DOHH2 (cell line): ENCODE measurements around the gene PTBP3.
"Not testable (repeated sequence)": the region's sequence is repeated elsewhere in the genome, so short reads cannot be mapped to it uniquely, and the experiment has no call there.

Experiments used
- H3F3A ChIP-seq: fragments of 200-600 bp; sonication (generic), shearing (Covaris generic); 2 replicates; pipeline ENCODE4 v1.6.0; 2016; ENCODE audit warnings: antibody characterized with exemption, mild to moderate bottlenecking; ENCODE audit not compliant: control insufficient read depth, insufficient read depth
- H3K27ac ChIP-seq: fragments of 200-600 bp; sonication (generic); 2 replicates; pipeline ENCODE4 v1.5.1; 2014; ENCODE audit warnings: low read depth, mild to moderate bottlenecking, low read length, moderate library complexity
- H3K27me3 ChIP-seq: fragments of 200-600 bp; sonication (generic); 2 replicates; pipeline ENCODE4 v1.6.1; 2014; ENCODE audit warnings: mild to moderate bottlenecking, low read length, mixed read lengths; ENCODE audit not compliant: control insufficient read depth
- H3K36me3 ChIP-seq: fragments of 200-600 bp; sonication (generic); 2 replicates; pipeline ENCODE4 v1.6.1; 2014; ENCODE audit warnings: mild to moderate bottlenecking, low read length, moderate library complexity, mixed read lengths; ENCODE audit not compliant: control insufficient read depth
- H3K4me1 ChIP-seq: fragments of 200-600 bp; sonication (generic); 2 replicates; pipeline ENCODE4 v1.6.1; 2014; ENCODE audit warnings: mild to moderate bottlenecking, low read length, mixed read lengths; ENCODE audit not compliant: control insufficient read depth
- H3K4me2 ChIP-seq: fragments of 200-600 bp; sonication (generic); 2 replicates; pipeline ENCODE4 v1.6.0; 2014; ENCODE audit warnings: mild to moderate bottlenecking, low read length, moderate library complexity
- H3K4me3 ChIP-seq: fragments of 200-600 bp; sonication (generic); 2 replicates; pipeline ENCODE4 v1.5.1; 2014; ENCODE audit warnings: mild to moderate bottlenecking, low read length, mixed read lengths
- H3K79me2 ChIP-seq: fragments of 200-600 bp; sonication (generic); 2 replicates; pipeline ENCODE4 v1.6.1; 2014; ENCODE audit warnings: mild to moderate bottlenecking, low read length, mixed read lengths; ENCODE audit not compliant: control insufficient read depth
- H3K9me2 ChIP-seq: fragments of 200-600 bp; sonication (generic); replicated peaks from 2 replicates; pipeline ENCODE4 v1.6.1; 2014; ENCODE audit warnings: mild to moderate bottlenecking, low read length, mixed read lengths; ENCODE audit not compliant: control insufficient read depth
- H3K9me3 ChIP-seq: fragments of 200-600 bp; sonication (generic); 2 replicates; pipeline ENCODE4 v1.6.1; 2014; ENCODE audit warnings: antibody characterized with exemption, low read length, mixed read lengths; ENCODE audit not compliant: control insufficient read depth, insufficient read depth
- H4K20me1 ChIP-seq: fragments of 200-600 bp; sonication (generic); 2 replicates; pipeline ENCODE4 v1.6.0; 2014; ENCODE audit warnings: low read depth, mild to moderate bottlenecking, antibody characterized with exemption, low read length, moderate library complexity; ENCODE audit not compliant: control insufficient read depth, insufficient read depth
- EZH2phosphoT487 ChIP-seq: fragments of 200-600 bp; sonication (generic); IDR thresholded peaks from 2 replicates; pipeline ENCODE4 v1.6.1; 2017; ENCODE audit warnings: borderline replicate concordance, mild to moderate bottlenecking, antibody characterized with exemption, low read length, moderate library complexity, mixed read lengths
- TF ChIP-seq, protein P1 (sequence below): fragments of 200-600 bp; sonication (generic); IDR thresholded peaks from one replicate; pipeline ENCODE4 v1.5.1; 2014; ENCODE audit warnings: antibody characterized with exemption, mild to moderate bottlenecking, low read depth, low read length; ENCODE audit not compliant: poor library complexity, severe bottlenecking

The PTBP3 gene

GRCh38 chr9:112285056-112285455 lies 48.4 kb downstream of the PTBP3 start:
- H3K4me3 ChIP-seq: no peak overlapping the region
- no peaks in the 10 kb centered on the region for H3K9me2 ChIP-seq
- H3K36me3 ChIP-seq: peaks cover 38% of the 10 kb centered on the region
- peaks cover 16% of the 10 kb centered on the region for H3K9me3 ChIP-seq
- peaks cover 2% of the 10 kb centered on the region; the same call in 1 of the 2 replicates for H3F3A ChIP-seq
- H3K79me2 ChIP-seq: no peaks in the 10 kb centered on the region; the same call in 1 of the 2 replicates
- no peaks in the 10 kb centered on the region for H4K20me1 ChIP-seq
- no peak overlapping the region for H3K4me2 ChIP-seq
- no peaks in the 10 kb centered on the region for H3K27me3 ChIP-seq
- no peak overlapping the region for H3K27ac ChIP-seq
- no peaks in the 10 kb centered on the region for H3K4me1 ChIP-seq
- TF ChIP-seq, protein P1, sequence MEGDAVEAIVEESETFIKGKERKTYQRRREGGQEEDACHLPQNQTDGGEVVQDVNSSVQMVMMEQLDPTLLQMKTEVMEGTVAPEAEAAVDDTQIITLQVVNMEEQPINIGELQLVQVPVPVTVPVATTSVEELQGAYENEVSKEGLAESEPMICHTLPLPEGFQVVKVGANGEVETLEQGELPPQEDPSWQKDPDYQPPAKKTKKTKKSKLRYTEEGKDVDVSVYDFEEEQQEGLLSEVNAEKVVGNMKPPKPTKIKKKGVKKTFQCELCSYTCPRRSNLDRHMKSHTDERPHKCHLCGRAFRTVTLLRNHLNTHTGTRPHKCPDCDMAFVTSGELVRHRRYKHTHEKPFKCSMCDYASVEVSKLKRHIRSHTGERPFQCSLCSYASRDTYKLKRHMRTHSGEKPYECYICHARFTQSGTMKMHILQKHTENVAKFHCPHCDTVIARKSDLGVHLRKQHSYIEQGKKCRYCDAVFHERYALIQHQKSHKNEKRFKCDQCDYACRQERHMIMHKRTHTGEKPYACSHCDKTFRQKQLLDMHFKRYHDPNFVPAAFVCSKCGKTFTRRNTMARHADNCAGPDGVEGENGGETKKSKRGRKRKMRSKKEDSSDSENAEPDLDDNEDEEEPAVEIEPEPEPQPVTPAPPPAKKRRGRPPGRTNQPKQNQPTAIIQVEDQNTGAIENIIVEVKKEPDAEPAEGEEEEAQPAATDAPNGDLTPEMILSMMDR: no peak
- no peak for TF ChIP-seq EZH2phosphoT487

GRCh38 chr9:112283582-112284253 lies 49.7 kb downstream of the PTBP3 start:
- Histone ChIP-seq H3K4me2 (no peak overlapping the region), H3F3A (peaks cover 2% of the 10 kb centered on the region; the same call in 1 of the 2 replicates), H3K4me3 (no peak overlapping the region), H3K9me2 (no peaks in the 10 kb centered on the region), H3K79me2 (peaks cover 2% of the 10 kb centered on the region; the same call in 1 of the 2 replicates), H3K4me1 (no peaks in the 10 kb centered on the region), H4K20me1 (no peaks in the 10 kb centered on the region), H3K9me3 (peaks cover 16% of the 10 kb centered on the region), H3K27me3 (no peaks in the 10 kb centered on the region), H3K27ac (no peak overlapping the region), H3K36me3 (peaks cover 31% of the 10 kb centered on the region)
- TF ChIP-seq, protein P1: no peak
- no peak for TF ChIP-seq EZH2phosphoT487

DNA sequence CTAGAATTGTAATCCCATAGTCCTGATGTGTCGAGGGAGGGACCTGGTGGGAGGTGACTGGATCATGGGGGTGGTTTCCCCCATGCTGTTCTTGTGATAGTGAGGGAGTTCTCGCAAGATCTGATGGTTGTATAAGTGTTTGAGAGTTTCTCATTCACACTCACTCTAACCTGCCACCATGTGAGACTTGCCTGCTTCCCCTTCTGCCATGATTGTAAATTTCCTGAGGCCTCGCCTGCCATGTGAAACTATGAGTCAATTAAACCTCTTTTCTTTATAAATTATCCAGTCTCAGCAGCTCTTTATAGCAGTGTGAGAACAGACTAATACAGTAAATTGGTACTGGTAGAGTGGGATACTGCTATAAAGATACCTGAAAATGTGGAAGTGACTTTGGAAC lies 50.6 kb downstream of the PTBP3 start:
- H3K27ac ChIP-seq, H3K79me2 ChIP-seq, H3K4me3 ChIP-seq, H3K4me2 ChIP-seq, H3K9me2 ChIP-seq, H3K4me1 ChIP-seq, H4K20me1 ChIP-seq, H3F3A ChIP-seq, H3K27me3 ChIP-seq: not testable (repeated sequence)
- Histone ChIP-seq H3K9me3 (peaks cover 16% of the 10 kb centered on the region), H3K36me3 (peaks cover 23% of the 10 kb centered on the region)

GRCh38 chr9:112280904-112281303 lies 52.5 kb downstream of the PTBP3 start:
- no peaks in the 10 kb centered on the region for H3K4me1 ChIP-seq
- H3K9me2 ChIP-seq: no peaks in the 10 kb centered on the region
- peaks cover 20% of the 10 kb centered on the region for H3K36me3 ChIP-seq
- no peak overlapping the region for H3K4me3 ChIP-seq
- H3K4me2 ChIP-seq: no peak overlapping the region
- H3K9me3 ChIP-seq: peaks cover 16% of the 10 kb centered on the region
- peaks cover 24% of the 10 kb centered on the region for H3K79me2 ChIP-seq
- H3K27ac ChIP-seq: no peak overlapping the region
- no peaks in the 10 kb centered on the region for H4K20me1 ChIP-seq
- TF ChIP-seq EZH2phosphoT487: no peak
- TF ChIP-seq, protein P1: no peak
- H3F3A ChIP-seq: peaks cover 2% of the 10 kb centered on the region; the same call in 1 of the 2 replicates
- H3K27me3 ChIP-seq: no peaks in the 10 kb centered on the region
